ENCODE measurements around the gene CDK4. TPM values are rescaled to one million over a fixed set of nuclear protein-coding genes. Genes with fewer than 3 reads are reported as not detected.

Gene CDK4
- total and polyA plus RNA-seq, 2 of the 13 experiments (the other 11 are each of a cell fraction or from before 2014, with no cell fraction given): 191 to 209 TPM

GRCh38 chr12:57765003-57765697, 13.0 kb upstream of the CDK4 start (continued):
- TF ChIP-seq UBTF (CRISPR knock-in tag; IDR thresholded peaks at IDR 0.05) (peak; percentile 75), ZNF687 (CRISPR knock-in tag; IDR thresholded peaks at IDR 0.05) (peak; percentile 86), ZNF746 (CRISPR knock-in tag; IDR thresholded peaks at IDR 0.05) (no peak), IRF9 (CRISPR knock-in tag; IDR thresholded peaks at IDR 0.05; ENCODE audit: borderline replicate concordance) (no peak), SSRP1 (CRISPR knock-in tag; IDR thresholded peaks at IDR 0.05) (no peak), CBFB (CRISPR knock-in tag; IDR thresholded peaks at IDR 0.05) (no peak), CREB3 (CRISPR knock-in tag; IDR thresholded peaks at IDR 0.05) (no peak), ZNF530 (CRISPR knock-in tag; IDR thresholded peaks at IDR 0.05; ENCODE audit: low read depth) (no peak), ZNF777 (CRISPR knock-in tag; IDR thresholded peaks at IDR 0.05) (peak; percentile 98), SUZ12 (IDR thresholded peaks at IDR 0.05; ENCODE audit: low read depth, low read length) (no peak), ZNF292 (CRISPR knock-in tag; IDR thresholded peaks at IDR 0.05; ENCODE audit: borderline replicate concordance, low read depth) (0 out of 2 replicates have a peak, but pooled peaks have one; percentile 43), ZFP91 (CRISPR knock-in tag; IDR thresholded peaks at IDR 0.05; ENCODE audit: borderline replicate concordance) (peak; percentile 86; the same call in 1 of the 2 replicates), ZNF614 (CRISPR knock-in tag; IDR thresholded peaks at IDR 0.05; ENCODE audit: borderline replicate concordance) (peak; percentile 42; the same call in 1 of the 2 replicates), ZFP41 (CRISPR knock-in tag; IDR thresholded peaks at IDR 0.05; ENCODE audit: borderline replicate concordance) (no peak; the same call in 1 of the 2 replicates), U2AF1 (optimal IDR thresholded peaks at IDR 0.05; ENCODE audit: low read depth, low read length) (no peak), IRX3 (CRISPR knock-in tag; IDR thresholded peaks at IDR 0.05; ENCODE audit: borderline replicate concordance, low read depth) (no peak; the same call in 1 of the 2 replicates), SP5 (CRISPR knock-in tag; IDR thresholded peaks at IDR 0.05; ENCODE audit: borderline replicate concordance, low read depth) (no peak)
